GM19452 (cell line): ENCODE measurements around the gene PPP2R2B.

Experiments
- ATAC-seq: cut with Tn5 transposase; IDR thresholded peaks from one replicate; pipeline ENCODE4 v1.9.1; 2021; ENCODE audit not compliant: unreplicated experiment

Gene PPP2R2B

DNA sequence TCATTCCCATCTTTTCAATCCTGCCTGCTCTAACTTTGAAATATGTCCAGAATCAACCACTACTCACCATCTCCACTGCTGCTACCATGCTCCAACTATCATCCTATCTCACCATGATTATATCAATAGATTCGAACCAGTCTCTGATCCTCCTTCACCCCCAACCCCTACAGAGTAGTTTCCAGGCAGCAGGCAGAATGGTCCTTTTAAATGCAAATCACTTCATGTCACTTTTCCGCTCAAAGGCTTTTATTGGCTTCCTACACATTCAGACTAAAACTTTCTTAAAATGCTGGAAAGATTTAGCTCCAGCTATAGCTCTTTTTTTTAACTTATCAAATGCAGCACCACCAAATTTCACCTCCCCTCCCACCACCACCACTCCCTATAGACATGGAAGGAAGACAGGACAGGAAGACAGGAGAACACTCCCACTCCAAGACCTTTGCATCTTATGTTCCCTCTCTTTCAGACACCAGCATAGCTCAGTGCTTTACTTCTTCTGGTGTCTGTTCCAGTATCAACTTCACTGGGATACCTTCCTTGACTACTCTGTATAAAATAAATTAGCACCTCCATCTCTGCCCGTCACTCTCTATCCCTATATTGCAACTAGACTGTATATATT is 9.9 kb upstream of the PPP2R2B start:
- no peak for ATAC-seq

DNA sequence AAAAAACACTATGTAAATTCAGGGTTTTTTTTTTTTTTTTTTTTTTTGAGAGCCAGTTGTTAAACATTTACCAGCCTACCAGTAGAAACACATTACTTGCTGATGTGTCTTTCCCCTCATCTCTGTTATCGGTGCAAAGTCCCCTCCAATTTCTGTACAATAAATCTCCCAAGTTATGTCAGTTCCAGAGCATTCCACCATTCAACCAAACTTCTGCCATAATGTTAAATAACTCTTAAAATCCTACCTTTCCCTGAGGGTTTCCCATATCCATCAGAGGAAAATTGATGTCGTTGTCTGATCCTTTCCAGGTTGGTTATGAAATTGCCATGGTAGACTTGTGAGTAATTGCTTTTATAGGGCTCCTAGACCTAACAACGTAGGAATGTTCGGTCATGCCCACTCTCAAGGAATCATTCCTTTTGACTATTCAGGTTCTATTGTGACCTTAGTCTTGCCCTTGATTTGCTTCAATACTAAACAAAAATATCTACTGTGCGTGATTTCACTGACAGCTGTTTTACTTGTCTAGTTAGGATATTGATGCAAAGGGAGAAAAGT is 5.6 kb upstream of the PPP2R2B start:
- no peak for ATAC-seq

GRCh38 chr5:146883511-146883910 is 5.0 kb upstream of the PPP2R2B start:
- ATAC-seq: no peak

DNA sequence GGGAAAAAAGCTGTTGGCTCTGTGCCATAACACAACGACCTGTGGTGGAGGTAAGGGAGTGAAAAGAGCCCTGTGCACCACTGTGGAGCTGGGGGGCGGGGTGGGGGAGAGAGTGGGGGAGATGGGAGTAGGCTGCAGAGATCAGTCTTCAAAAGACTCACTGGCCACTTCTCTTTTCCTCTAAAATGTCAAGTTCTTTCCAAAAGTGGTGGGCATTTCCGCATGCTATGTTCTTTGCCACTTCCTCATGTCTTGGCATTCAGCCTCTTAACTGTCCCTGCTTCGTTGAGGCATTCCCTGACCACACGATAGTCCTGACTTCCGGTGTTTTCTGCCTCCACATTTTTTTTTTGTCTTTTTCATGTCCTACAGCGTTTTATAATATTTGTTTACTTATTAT is 2.4 kb upstream of the PPP2R2B start:
- no peak for ATAC-seq

DNA sequence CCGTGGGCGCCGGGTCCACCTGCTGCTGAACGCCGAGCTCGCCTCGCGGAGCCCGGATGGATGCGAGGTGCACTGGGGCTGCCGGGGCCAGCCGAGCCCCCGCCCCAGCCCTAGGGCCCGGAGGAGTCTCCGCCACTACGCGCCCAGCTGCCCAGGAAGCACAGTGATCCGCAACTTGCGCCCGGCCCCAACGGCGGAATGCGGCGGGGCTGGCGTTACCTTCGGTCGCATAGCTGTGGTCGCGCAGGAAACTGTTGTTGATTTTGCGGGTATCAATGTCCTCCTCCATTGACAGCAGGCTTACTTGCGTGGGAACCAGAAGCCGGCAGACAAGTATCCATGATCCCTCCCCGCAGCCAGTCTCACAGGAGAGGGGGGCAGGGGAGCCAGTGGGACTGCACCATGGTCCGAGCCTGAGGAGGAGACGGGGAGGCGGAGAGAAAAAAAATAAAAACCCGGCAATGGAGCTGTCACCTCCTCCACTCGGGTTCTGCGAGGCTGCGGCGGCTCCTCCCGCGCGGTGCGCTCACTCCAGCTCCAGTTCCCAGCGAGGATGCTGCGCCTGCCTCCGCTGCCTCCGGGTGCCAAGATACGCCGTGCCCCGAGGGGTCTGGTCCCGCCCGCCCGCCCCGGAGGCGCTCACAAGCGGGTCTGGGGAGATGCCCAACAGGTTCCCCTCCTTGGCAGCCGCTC is 628 bp downstream of the PPP2R2B start:
- no peak for ATAC-seq

DNA sequence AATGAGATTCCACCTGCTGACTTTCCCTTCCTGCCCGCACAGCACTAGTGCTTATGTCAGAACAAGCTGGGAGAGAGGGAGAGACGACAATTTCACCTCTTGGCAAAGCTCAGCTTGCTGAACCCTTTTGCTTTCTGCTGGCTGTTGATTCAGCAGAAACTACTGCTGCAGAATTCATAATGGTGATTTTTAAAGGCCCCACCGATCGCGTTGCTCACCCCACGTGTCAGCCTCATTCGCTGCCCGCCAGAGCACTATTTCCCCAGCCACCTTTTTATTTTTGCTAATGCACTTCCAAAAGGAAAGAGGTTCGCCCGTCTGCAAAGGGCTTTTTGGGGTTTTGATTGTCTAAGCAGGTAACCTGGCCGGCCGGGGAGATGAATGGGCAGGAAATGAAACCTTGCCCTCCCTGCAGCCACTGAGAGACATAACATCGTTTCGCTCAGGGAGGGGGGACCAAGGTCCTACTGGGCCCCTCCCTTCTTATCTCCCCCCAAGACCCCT is 1.3 kb downstream of the PPP2R2B start:
- no peak for ATAC-seq

GRCh38 chr5:146873186-146873917 is 5.2 kb downstream of the PPP2R2B start:
- no peak for ATAC-seq

- ATAC-seq: no peak
Observed at GRCh38 chr5:146872188-146872587, 6.4 kb downstream of the PPP2R2B start.

DNA sequence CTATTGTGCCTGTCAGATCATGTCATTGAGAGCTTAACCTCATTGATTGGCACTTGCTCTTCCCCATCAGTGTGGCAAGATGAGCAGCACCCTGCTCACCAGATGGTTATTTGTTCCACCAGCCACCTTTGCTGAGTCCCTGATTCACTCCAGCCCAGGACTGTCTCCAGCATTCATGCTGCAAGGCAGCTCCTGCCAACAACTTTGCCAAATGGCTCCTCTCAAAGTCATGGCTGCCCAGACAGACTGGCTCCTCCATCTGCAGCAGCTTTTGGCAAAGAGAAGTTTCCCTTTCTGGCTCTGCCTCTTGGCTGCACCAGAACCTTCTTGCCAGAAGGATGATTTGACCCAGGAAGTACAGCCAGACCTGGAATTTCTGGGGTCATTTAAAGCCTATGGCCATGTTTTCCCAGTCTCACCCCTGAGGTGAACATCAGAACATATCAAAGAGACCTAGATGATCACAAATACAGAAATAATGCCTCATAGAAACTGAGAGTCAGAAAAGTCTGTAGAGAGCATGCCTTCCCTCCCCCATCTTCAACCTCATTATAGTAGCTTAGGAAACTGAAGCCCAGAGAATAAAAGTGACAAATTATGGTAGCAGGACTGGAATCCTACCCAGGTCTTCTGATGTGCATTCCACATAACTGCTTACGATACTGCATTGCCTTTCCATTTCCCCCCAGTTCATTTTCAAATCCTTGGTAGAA is 10.4 kb downstream of the PPP2R2B start:
- no peak for ATAC-seq

DNA sequence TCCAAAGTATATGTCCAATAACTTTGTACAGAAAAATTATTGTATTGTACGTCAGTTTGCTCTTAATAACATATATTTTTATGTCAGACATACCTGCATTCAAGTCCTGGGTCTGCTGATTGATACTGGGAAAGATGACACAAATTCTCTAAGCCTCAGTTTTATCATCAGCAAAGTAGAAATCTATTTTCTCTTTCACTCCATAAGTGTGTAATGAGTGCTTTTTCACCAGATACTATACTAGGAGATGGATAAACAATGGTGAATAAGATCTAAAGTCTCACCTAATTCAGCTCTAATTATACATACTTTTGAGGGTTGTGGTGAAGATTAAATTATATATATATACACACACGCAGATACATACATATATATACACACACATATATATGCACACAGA is 12.3 kb downstream of the PPP2R2B start:
- no peak for ATAC-seq

DNA sequence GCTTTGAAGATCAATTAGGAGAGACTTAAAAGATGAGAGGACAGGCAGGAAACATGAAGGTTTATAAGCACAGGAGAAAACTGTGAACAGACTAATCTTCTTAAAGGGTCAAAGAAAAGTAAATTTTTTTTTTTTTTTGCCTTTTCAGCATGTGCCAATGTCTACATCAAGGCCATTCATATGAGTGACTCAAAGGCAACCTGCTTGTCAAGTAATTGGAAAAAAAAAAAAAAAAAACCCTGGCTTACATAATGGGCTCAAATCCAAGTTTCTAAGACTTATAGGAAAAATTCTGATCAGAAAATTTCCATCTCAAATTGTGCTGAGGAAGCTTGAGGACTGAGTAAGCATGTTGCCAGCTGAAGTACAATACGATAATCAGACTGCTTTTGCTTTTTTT is 15.9 kb downstream of the PPP2R2B start:
- no peak for ATAC-seq

DNA sequence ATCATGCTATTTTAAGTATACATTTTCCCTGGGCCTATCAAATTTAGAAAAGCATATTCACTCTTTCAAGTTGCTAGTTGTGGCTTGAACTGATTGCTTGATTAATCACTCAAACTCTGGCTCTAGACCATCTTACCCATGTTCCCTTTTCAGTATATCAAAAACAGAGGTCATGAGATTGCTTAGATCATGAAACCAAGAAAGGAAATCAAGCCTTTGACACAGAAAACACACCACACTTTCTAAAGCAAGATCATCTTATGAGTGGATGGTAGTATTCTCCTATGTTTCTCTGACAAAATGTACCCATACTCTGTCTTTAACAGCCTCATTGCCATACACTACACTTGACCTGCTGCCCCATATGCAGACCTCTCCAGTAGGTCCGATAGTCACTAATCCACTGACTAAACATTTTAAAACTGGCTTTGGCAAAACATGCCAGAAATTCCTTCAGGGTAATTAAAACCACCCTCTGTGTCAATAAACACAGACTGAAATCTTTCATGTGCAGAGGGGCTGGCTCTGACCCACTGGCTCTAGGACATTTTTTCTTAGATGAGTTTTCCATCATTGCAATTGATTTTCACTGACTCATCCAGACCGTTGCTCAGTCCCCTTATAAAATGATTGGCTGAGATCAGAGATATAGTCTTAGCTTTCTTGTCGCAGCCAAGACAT is 18.2 kb downstream of the PPP2R2B start:
- no peak for ATAC-seq

DNA sequence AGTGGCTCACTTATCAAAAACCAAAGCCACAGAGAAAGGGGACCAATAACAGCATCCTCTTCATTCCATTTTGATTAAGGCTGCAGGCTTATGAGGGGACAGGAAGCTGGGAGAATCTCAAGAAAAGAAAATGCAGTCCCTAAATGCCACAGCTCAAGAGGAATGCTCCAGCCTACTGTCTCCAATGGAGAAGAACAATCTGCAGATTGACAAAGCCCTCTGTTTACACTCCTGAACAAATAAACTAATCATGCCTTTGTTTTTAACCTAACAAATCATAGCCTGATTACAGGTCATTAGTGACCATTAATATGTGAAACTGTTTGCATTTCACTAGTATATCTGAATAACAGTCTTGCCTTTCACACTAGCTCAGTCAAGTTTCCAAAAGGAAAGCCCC is 26.5 kb downstream of the PPP2R2B start:
- no peak for ATAC-seq

- ATAC-seq: no peak
Observed at GRCh38 chr5:146851133-146851532, 27.4 kb downstream of the PPP2R2B start.

- ATAC-seq: no peak
Observed at GRCh38 chr5:146849694-146850303, 28.8 kb downstream of the PPP2R2B start.

DNA sequence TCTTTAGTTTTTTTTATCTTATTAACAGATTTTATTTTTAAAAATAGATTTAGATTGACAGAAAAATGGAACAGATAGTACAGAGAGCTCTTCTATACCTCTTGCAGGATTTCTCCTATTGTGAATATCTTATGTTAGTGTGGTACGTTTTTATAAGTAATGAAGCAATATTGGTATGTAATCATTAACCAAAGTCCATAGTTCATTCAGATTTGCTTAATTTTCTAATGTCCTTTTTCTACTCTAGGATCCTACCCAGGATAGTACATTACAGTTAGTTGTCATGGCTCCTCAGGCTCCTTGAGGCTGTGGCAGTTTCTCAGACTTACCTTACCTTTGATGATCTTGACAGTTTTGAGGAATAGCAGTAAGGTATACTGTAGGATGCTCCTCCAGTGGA is 30.4 kb downstream of the PPP2R2B start:
- ATAC-seq: no peak

DNA sequence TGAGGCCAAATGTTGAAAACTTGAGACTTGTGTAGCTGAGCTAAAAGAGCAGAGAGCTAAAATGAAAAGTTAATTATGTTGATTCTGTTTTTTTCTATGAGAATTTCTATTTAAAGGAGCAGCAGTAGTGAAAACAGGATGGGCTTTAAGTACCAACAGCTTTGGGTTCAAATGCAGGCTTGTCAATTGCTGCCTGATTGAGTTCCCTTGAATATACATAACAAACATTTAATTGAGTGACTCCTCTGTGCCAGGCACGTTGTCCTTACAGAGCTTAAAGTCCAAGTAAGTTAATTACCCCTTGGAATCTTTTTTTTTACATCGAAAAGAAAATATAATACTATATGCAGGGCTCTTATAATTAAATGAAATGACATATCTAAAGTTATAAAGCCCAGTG is 38.5 kb downstream of the PPP2R2B start:
- no peak for ATAC-seq

- ATAC-seq: no peak
Observed at GRCh38 chr5:146836226-146836842, 42.2 kb downstream of the PPP2R2B start.

- ATAC-seq: no peak
Observed at GRCh38 chr5:146832985-146833732, 45.4 kb downstream of the PPP2R2B start.
